NCI-H2196 (cell line): ENCODE results near the gene PTGES.
A peak's percentile ranks its signal among the peaks of the same experiment; 100 is the strongest.

Experiments used
- DNase-seq: peaks from one replicate; lab custom pipeline; 2025; ENCODE audit not compliant: unreplicated experiment; lab: John Stamatoyannopoulos, UW

PTGES gene

DNA sequence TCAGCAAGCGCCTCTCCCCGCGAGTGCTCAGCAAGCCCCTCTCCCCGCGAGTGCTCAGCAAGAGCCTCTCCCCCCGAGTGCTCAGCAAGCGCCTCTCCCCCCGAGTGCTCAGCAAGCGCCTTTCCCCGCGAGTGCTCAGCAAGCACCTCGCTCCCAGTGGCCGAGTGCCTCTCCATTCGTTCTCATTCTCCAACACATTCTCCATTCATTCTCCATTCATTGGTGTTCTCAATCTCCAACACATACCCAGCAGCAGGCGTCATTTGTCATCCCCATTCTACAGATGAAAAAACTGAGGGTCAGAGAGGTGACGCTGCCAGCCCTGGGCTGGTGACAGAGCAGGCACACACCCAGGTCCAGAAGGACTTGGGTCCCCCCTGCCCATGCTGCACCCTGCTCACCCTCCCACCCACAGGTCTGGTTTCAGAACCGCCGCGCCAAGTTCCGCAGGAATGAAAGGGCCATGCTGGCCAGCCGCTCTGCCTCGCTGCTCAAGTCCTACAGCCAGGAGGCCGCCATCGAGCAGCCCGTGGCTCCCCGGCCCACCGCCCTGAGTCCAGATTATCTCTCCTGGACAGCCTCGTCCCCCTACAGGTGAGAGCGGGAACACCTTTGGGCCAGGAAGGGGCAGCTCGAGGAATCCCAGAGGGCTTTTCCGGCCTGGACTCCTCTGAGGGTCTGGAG lies 32.5 kb downstream of the PTGES start:
- no peak for DNase-seq

DNA sequence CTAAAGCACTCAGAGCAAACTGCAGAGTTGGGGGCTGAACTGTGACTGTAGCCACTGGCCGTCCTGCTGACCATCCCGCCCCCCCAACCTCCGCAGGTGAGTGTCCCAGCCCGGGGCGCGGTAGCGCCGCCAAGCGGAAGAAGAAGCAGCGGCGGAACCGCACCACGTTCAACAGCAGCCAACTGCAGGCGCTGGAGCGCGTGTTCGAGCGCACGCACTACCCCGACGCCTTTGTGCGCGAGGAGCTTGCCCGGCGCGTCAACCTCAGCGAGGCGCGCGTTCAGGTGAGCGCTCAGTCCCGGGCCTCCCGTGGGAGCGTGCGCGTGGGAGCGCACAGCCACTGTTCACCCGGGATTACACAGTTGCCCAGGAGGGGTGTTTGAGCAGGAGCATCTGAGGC lies 33.7 kb downstream of the PTGES start:
- DNase-seq = no peak

GRCh38 chr9:129718647-129719046 lies 34.2 kb downstream of the PTGES start:
- no peak for DNase-seq

DNA sequence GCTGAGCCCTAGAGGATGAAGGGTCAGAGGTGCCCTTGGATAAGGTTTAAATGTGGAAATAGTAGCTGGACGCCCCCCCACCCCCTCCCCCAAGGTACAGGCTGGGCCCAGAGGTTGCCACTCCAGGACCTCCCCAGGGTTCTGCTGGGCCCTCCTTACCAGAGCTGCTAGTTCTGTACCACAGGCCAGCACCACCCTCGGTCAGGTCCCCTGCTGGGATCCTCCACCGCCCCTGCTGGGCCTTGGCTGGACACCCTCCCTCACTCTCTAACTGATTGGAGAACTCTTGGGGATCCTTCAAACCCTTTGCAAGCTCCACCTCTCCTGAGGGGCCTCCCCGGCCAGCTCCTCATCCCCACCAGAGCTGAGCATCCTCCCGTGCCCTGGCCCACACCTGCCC lies 34.9 kb downstream of the PTGES start:
- no peak for DNase-seq

GRCh38 chr9:129716091-129716490 lies 36.8 kb downstream of the PTGES start:
- DNase-seq = no peak

DNA sequence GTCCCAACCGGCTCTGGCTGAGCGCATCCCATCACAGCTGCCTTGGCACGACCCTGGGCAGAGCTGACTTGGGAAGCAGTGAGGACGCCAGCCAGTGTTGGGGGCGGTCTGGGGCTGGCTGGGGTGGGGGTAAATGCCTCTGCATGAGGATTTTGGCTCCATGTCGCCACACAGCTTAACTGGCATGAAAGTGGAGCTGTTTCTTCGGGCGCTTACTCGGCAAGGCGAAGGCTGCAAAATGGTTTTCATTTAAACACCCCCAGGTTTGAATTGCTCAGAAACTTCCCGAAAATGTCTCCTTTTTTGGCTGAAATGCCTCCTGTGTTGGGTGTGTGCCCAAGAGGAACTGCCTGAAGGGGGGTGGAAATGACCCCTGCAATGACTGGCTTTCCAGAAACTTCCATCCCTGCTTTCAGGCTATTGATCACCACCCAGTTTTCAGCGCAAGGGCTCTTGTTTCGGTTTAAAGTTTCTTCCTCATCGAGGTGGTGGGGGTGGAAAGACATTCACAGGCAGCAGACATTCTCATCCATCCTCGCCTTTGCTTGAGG lies 38.3 kb downstream of the PTGES start:
- DNase-seq = no peak

- no peak for DNase-seq
Measured at GRCh38 chr9:129713402-129713679, 39.5 kb downstream of the PTGES start.

- no peak for DNase-seq
Measured at GRCh38 chr9:129712634-129713401, 40.0 kb downstream of the PTGES start.

DNA sequence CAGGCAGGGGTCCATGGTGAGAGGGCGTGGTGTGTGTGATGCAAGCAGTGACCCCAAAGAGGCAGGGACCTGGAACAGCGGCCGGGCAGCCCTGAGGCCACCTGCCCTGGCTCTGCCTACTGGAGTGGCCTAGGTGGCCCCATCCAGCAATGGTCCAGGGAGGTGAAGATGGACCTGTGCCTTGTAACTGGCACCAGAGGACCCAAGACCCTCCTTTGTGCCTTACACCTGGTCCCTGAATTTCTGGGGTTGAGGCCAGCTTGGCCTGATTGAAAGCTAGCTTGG lies 42.7 kb downstream of the PTGES start:
- no peak for DNase-seq

- no peak for DNase-seq
Measured at GRCh38 chr9:129709438-129710168, 43.2 kb downstream of the PTGES start.

- DNase-seq = no peak
Measured at GRCh38 chr9:129708793-129709192, 44.0 kb downstream of the PTGES start.

- DNase-seq = no peak
Measured at GRCh38 chr9:129704807-129705206, 48.0 kb downstream of the PTGES start.

DNA sequence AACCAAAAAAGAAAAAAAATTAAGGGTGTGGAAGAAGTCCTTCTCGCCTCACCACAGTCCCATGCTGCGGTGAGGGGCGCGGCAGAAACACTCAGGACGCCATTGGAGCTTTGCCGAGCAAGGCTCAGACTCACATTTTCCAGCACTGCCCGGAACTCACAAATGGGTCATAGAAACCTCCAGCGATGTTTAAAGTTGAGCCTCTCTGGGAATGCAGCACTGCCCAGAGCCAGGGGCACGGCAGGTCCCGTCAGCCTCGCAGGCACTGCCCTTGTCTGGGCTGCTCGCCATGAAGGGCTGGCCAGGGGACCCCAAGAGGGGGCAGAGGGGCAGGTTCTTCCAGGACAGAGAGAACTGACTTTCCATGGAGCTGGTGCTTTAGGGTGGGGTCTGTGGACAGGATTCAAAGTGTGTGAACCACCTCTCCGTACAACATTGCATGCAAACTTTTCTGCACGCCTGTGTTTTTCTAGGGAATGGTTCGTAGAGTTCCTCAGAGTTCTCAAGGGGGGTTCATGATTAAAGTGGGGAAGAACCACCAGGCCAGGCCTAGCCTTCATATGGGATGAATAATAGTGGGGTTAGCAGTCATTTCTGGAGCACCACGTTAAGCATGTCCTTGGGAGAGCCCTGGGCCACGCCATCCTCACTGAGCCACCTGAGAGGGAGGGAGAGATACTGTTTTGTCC lies 49.0 kb downstream of the PTGES start:
- no peak for DNase-seq

DNA sequence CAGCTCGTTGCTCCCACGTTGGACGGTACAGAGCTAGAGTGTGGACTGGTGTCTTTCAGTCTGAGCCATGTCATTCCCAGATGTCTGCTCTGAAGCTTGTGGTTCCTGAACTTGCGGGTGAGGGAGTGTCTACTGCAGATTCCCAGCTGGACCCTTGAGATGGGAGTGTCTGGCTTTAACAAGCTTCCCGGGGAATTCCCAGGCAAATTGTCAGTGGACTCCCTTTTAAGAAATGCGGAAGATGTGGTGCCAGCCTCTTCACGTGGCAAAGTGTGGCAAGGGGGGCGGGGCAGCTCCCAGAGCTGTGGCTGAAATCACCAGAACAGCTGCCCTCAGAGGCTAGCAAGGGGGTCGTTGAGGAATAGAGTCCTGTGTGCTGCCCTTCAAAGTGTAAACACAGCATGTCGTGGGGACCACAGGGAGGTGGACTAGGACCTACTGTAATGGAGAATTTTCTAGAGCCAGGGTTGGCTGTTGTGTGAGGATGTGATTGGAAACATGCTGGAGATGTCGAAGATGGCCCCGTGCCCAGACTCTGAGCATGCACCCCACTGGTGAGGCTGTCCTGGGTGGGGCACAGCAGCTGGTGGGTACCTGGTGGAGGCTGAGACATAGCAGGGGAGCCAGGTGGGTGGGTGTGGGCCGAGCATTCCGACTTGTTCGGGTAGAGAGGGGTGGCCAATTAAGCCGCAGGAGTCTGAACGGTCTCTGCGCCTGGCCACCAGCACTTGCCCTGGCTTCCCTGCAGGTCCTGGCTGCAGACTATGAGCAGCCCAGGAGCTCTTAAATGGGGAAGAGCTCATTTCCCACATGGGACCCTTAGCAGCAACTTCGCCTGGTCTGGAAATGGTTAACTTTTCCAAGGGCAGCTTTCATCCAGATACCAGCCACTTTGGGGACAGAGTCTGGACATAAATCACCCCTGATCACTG lies 50.0 kb downstream of the PTGES start:
- no peak for DNase-seq

- DNase-seq = no peak
Measured at GRCh38 chr9:129701549-129701948, 51.3 kb downstream of the PTGES start.

DNA sequence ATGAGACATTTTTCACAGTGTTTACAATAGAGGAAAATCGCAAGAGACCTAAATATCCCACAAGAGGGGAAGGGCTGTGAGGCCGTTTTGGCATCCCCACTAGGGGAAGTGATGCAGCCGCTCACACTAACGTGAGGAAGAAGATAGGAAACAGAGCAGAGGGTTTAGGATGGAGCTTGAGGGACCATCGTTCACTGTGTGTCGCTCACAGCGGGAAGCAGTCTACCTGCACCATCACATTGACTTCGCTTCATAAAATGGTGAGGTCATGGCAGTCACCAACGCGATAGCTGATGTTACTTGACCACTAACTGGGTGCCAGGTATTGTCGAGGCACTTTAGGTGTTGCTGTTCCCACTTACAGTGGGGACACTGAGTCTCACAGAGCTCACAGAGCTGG lies 51.8 kb downstream of the PTGES start:
- DNase-seq = no peak

DNA sequence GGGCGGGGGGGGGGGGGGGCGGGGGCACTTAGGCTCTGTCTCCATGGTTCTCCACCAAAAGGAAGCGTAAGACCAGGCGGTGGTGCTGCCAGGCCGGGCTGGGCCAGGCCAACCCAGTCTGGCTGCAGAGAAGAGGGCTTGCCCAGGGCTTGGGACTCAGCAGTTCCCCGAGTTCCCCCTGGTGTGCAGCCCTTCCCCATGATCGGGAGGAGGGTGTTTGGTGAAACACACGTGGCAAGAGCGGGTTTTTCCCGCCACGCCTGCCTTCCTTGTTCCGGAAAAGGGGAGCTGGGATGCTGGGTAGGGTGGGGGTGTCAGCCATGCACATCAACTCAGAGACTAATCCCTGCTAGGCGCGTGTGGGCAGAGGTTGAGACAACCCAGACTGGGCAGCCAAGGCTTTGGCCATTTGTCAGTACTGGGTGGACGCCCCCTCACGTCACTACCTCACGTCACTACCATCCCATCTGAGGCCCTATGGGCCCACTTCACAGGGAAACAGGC lies 54.5 kb downstream of the PTGES start:
- no peak for DNase-seq

DNA sequence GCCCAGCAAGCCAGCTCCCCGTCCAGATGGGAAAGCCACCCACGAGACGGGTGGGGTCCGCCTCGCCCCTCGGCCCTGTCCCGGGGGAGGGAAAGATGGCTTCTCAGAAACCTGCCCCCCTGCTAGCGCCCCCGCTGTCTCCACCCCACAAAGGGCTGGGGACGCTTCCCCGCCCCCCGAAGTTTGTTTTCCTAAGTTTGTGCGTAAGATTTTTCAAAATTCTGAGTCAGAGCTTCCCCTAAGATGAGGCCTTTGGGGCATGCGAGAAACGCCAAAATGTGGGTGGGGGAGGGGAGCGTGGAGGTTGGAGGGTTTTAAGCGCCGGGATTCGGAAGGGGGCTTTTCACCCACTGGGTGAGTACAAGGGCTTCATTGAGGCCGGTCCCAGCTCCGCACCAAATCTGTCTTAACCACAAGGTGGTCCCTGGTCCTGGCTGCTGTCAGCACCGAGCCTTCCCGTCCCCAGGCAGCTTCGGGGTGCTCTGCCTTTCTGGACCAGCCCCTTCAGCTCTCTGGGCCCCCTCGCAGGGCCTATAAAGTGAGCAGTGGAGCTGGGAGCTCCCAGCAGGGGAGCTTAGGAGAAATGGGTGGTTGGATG lies 55.1 kb downstream of the PTGES start:
- no peak for DNase-seq

GRCh38 chr9:129696944-129697655 lies 55.7 kb downstream of the PTGES start:
- peak; percentile 69 for DNase-seq
